ENCODE results near the gene DERA. TPM values are rescaled to one million over a fixed set of nuclear protein-coding genes. Genes with fewer than 3 reads are reported as not detected.
A peak's percentile ranks its signal among the peaks of the same experiment; 100 is the strongest.

DERA gene
- total and polyA plus RNA-seq, 4 donors: 15.5 to 57.2 (median 23.7) TPM

DNA sequence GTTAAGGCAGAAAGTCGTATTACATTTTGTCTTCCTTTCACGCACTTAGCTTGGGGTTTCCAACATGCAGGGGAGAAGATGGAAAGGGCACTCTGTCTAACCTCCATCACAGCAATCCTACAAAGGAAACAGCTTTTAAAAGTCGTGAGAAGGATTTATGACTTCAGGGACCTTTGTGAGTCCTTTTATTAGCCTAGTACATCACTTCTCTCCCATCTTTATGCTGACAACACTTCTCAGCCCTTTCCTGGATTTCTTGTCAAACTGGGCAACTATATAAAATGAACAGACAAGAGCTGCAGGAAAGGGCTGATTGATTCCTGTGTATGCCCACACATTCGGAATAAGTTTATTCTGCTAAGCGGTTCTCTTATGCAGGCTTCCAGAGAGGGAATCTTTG is 159.0 kb downstream of the DERA start:
- Histone ChIP-seq H3K9me3 (ENCODE audit: control insufficient read depth, low read length) (no peaks in the 10 kb centered on the region), H3K4me3 (ENCODE audit: low read length in 2 of 2) (no peak overlapping the region), H3K4me1 (ENCODE audit: control insufficient read depth in 1 of 2, insufficient read depth in 2 of 2, low read length in 2 of 2) (no peaks in the 10 kb centered on the region), H3K27me3 (ENCODE audit: control insufficient read depth in 1 of 2, insufficient read depth in 2 of 2, low read length in 1 of 2) (no peaks in the 10 kb centered on the region), H3K36me3 (ENCODE audit: control insufficient read depth in 1 of 2, insufficient read depth in 2 of 2, low read length in 1 of 2) (no peaks in the 10 kb centered on the region), H3K27ac (ENCODE audit: low read depth in 1 of 2, low read length in 2 of 2) (no peak overlapping the region)
- ATAC-seq (ENCODE audit: low FRiP score): no peak
- intact Hi-C loops (cut with DNase I): no loop called here
- WGBS, 2 donors: 28% methylated on average over 5 of the region's 5 CpGs
- DNase-seq: no peak

GRCh38 chr12:16072678-16073077 is 161.5 kb downstream of the DERA start:
- Histone ChIP-seq H3K4me1 (ENCODE audit: control insufficient read depth in 1 of 2, insufficient read depth in 2 of 2, low read length in 2 of 2) (no peaks in the 10 kb centered on the region), H3K27me3 (ENCODE audit: control insufficient read depth in 1 of 2, insufficient read depth in 2 of 2, low read length in 1 of 2) (no peaks in the 10 kb centered on the region), H3K36me3 (ENCODE audit: control insufficient read depth in 1 of 2, insufficient read depth in 2 of 2, low read length in 1 of 2) (no peaks in the 10 kb centered on the region), H3K4me3 (ENCODE audit: low read length in 2 of 2) (no peak overlapping the region), H3K9me3 (ENCODE audit: control insufficient read depth, low read length) (no peaks in the 10 kb centered on the region), H3K27ac (ENCODE audit: low read depth in 1 of 2, low read length in 2 of 2) (no peak overlapping the region)
- intact Hi-C loops (cut with DNase I): no loop called here
- 50 to 52% methylated on average over 2 of the region's 2 CpGs for WGBS, 2 donors
- no peak for DNase-seq
- ATAC-seq (ENCODE audit: low FRiP score): no peak

DNA sequence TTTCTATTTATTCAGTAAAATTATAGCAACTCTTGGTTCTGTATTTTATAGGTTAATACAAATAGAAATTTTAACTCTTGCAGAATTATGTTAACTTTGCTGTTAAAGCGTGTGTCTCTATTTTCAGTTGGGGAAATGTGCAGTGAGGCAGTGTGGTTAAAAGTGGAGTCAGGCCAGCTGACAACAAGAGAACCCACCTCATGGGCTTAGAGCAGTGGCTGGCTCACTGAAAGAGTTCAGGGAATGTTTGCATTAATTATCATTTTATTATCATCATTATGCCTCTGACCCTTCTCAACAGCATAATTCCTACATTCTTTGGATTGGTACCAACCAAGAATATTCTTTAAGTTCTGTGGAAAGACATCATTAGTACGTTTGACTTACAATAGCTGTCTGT is 163.8 kb downstream of the DERA start:
- Histone ChIP-seq H3K27me3 (ENCODE audit: control insufficient read depth in 1 of 2, insufficient read depth in 2 of 2, low read length in 1 of 2) (no peaks in the 10 kb centered on the region), H3K9me3 (ENCODE audit: control insufficient read depth, low read length) (no peaks in the 10 kb centered on the region), H3K4me1 (ENCODE audit: control insufficient read depth in 1 of 2, insufficient read depth in 2 of 2, low read length in 2 of 2) (no peaks in the 10 kb centered on the region), H3K4me3 (ENCODE audit: low read length in 2 of 2) (no peak overlapping the region), H3K27ac (ENCODE audit: low read depth in 1 of 2, low read length in 2 of 2) (no peak overlapping the region), H3K36me3 (ENCODE audit: control insufficient read depth in 1 of 2, insufficient read depth in 2 of 2, low read length in 1 of 2) (no peaks in the 10 kb centered on the region)
- no peak for ATAC-seq (ENCODE audit: low FRiP score)
- intact Hi-C loops (cut with DNase I): no loop called here
- DNase-seq: no peak
- WGBS, 2 donors: 66% methylated on average over 2 of the region's 2 CpGs

- Histone ChIP-seq H3K4me1 (ENCODE audit: control insufficient read depth in 1 of 2, insufficient read depth in 2 of 2, low read length in 2 of 2) (no peaks in the 10 kb centered on the region), H3K4me3 (ENCODE audit: low read length in 2 of 2) (no peak overlapping the region), H3K27me3 (ENCODE audit: control insufficient read depth in 1 of 2, insufficient read depth in 2 of 2, low read length in 1 of 2) (no peaks in the 10 kb centered on the region), H3K9me3 (ENCODE audit: control insufficient read depth, low read length) (peaks cover 1% of the 10 kb centered on the region), H3K27ac (ENCODE audit: low read depth in 1 of 2, low read length in 2 of 2) (no peak overlapping the region), H3K36me3 (ENCODE audit: control insufficient read depth in 1 of 2, insufficient read depth in 2 of 2, low read length in 1 of 2) (no peaks in the 10 kb centered on the region)
- ATAC-seq (ENCODE audit: low FRiP score) (no peak), DNase-seq (no peak)
- WGBS, 2 donors: 86 to 87% methylated on average over 1 of the region's 1 CpG
- intact Hi-C loops (cut with DNase I): no loop called here
Observed at GRCh38 chr12:16075887-16076286, 164.8 kb downstream of the DERA start.

GRCh38 chr12:16076557-16076956 is 165.4 kb downstream of the DERA start:
- no peak overlapping the region for H3K4me3 ChIP-seq (ENCODE audit: low read length in 2 of 2)
- H3K4me1 ChIP-seq (ENCODE audit: control insufficient read depth in 1 of 2, insufficient read depth in 2 of 2, low read length in 2 of 2): no peaks in the 10 kb centered on the region
- H3K9me3 ChIP-seq (ENCODE audit: control insufficient read depth, low read length): peaks cover 1% of the 10 kb centered on the region
- no peak overlapping the region for H3K27ac ChIP-seq (ENCODE audit: low read depth in 1 of 2, low read length in 2 of 2)
- ATAC-seq (ENCODE audit: low FRiP score) (peak; percentile 29), DNase-seq (no peak)
- H3K27me3 ChIP-seq (ENCODE audit: control insufficient read depth in 1 of 2, insufficient read depth in 2 of 2, low read length in 1 of 2): no peaks in the 10 kb centered on the region
- WGBS, 2 donors: 38 to 47% methylated on average over 2 of the region's 2 CpGs
- H3K36me3 ChIP-seq (ENCODE audit: control insufficient read depth in 1 of 2, insufficient read depth in 2 of 2, low read length in 1 of 2): no peaks in the 10 kb centered on the region
- intact Hi-C loops (cut with DNase I): no loop called here

- H3K4me1 ChIP-seq (ENCODE audit: control insufficient read depth in 1 of 2, insufficient read depth in 2 of 2, low read length in 2 of 2): no peaks in the 10 kb centered on the region
- no peaks in the 10 kb centered on the region for H3K27me3 ChIP-seq (ENCODE audit: control insufficient read depth in 1 of 2, insufficient read depth in 2 of 2, low read length in 1 of 2)
- WGBS, 2 donors: 85 to 93% methylated on average over 1 of the region's 1 CpG
- peaks cover 3% of the 10 kb centered on the region for H3K9me3 ChIP-seq (ENCODE audit: control insufficient read depth, low read length)
- no peak for DNase-seq
- intact Hi-C loops (cut with DNase I): no loop called here
- no peaks in the 10 kb centered on the region for H3K36me3 ChIP-seq (ENCODE audit: control insufficient read depth in 1 of 2, insufficient read depth in 2 of 2, low read length in 1 of 2)
- no peak for ATAC-seq (ENCODE audit: low FRiP score)
- no peak overlapping the region for H3K4me3 ChIP-seq (ENCODE audit: low read length in 2 of 2)
- no peak overlapping the region for H3K27ac ChIP-seq (ENCODE audit: low read depth in 1 of 2, low read length in 2 of 2)
Observed at GRCh38 chr12:16076970-16077522, 165.9 kb downstream of the DERA start.

- intact Hi-C loops (cut with DNase I): no loop called here
- ATAC-seq (ENCODE audit: low FRiP score) (no peak), DNase-seq (no peak)
- Histone ChIP-seq H3K27me3 (ENCODE audit: control insufficient read depth in 1 of 2, insufficient read depth in 2 of 2, low read length in 1 of 2) (no peaks in the 10 kb centered on the region), H3K27ac (ENCODE audit: low read depth in 1 of 2, low read length in 2 of 2) (no peak overlapping the region), H3K4me3 (ENCODE audit: low read length in 2 of 2) (no peak overlapping the region), H3K4me1 (ENCODE audit: control insufficient read depth in 1 of 2, insufficient read depth in 2 of 2, low read length in 2 of 2) (no peaks in the 10 kb centered on the region), H3K9me3 (ENCODE audit: control insufficient read depth, low read length) (peaks cover 1% of the 10 kb centered on the region), H3K36me3 (ENCODE audit: control insufficient read depth in 1 of 2, insufficient read depth in 2 of 2, low read length in 1 of 2) (no peaks in the 10 kb centered on the region)
- WGBS, 2 donors: 68 to 69% methylated on average over 8 of the region's 8 CpGs
Observed at GRCh38 chr12:16086462-16086861, 175.3 kb downstream of the DERA start.

GRCh38 chr12:16086942-16087341 is 175.8 kb downstream of the DERA start:
- intact Hi-C loops (cut with DNase I): no loop called here
- Histone ChIP-seq H3K4me1 (ENCODE audit: control insufficient read depth in 1 of 2, insufficient read depth in 2 of 2, low read length in 2 of 2) (no peaks in the 10 kb centered on the region), H3K27me3 (ENCODE audit: control insufficient read depth in 1 of 2, insufficient read depth in 2 of 2, low read length in 1 of 2) (no peaks in the 10 kb centered on the region), H3K4me3 (ENCODE audit: low read length in 2 of 2) (no peak overlapping the region), H3K36me3 (ENCODE audit: control insufficient read depth in 1 of 2, insufficient read depth in 2 of 2, low read length in 1 of 2) (no peaks in the 10 kb centered on the region), H3K27ac (ENCODE audit: low read depth in 1 of 2, low read length in 2 of 2) (no peak overlapping the region), H3K9me3 (ENCODE audit: control insufficient read depth, low read length) (no peaks in the 10 kb centered on the region)
- no peak for ATAC-seq (ENCODE audit: low FRiP score)
- WGBS, 2 donors: 90 to 97% methylated on average over 2 of the region's 2 CpGs
- DNase-seq: no peak
